GM10248 (cell line): ENCODE measurements around the gene UNC5A.

Experiments
- CTCF ChIA-PET: fragments of 300-600 bp; sonication (Branson Sonifier 250); formaldehyde crosslinking; extraction: SDS; loops from one replicate; lab custom pipeline; 2021; ENCODE audit warnings: antibody characterized with exemption; lab: Yijun Ruan, JAX
- POLR2A ChIA-PET: fragments of 350-650 bp; sonication (Branson Sonifier 250); formaldehyde crosslinking; extraction: SDS; loops from one replicate; lab custom pipeline; 2020; ENCODE audit warnings: antibody characterized with exemption; lab: Yijun Ruan, JAX
- DNase-seq: peaks from one replicate; pipeline ENCODE4 v3.0.0; 2012; ENCODE audit errors: extremely low spot score
- CTCF ChIP-seq: IDR thresholded peaks from 2 replicates; pipeline ENCODE4 v1.5.1; 2012; ENCODE audit warnings: mild to moderate bottlenecking, low read depth; ENCODE audit errors: extremely low read depth, missing control alignments, control extremely low read depth

Gene UNC5A

DNA sequence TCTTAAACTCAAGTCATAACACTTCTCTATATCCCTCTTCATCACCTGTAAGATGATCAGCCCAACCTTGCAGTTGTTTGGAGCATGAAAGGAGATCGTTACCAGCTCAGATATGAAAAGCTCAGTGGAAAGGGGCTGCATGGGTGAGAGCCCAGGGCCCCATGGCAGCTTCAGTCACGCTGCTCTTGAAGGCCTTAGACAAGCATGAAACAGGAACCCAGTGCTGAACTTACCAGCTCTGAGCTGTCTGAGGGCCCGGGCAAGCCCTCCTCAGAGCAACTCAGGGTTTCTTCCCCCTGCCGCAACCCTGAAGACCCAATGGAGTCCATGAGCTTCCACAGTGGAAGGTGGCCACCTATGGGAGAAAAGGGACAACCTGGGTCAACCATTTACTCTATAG, 85.5 kb downstream of the UNC5A start:
- no peak for TF ChIP-seq CTCF
- ChIA-PET CTCF (interaction anchor here (1.0 kb wide), 1 partner anchor 16 kb away, joined by 3 read pairs; no protein-coding TSS in a partner anchor), POLR2A (no interaction called here)
- DNase-seq = peak; percentile 10

- TF ChIP-seq CTCF = no peak
- ChIA-PET CTCF (interaction anchor here (1.1 to 2.1 kb wide), 3 partner anchors 12 to 84 kb away, joined by 3 to 6 read pairs (median 3); no protein-coding TSS in a partner anchor), POLR2A (no interaction called here)
- DNase-seq = no peak
Observed at GRCh38 chr5:176897263-176897662, 86.9 kb downstream of the UNC5A start.

DNA sequence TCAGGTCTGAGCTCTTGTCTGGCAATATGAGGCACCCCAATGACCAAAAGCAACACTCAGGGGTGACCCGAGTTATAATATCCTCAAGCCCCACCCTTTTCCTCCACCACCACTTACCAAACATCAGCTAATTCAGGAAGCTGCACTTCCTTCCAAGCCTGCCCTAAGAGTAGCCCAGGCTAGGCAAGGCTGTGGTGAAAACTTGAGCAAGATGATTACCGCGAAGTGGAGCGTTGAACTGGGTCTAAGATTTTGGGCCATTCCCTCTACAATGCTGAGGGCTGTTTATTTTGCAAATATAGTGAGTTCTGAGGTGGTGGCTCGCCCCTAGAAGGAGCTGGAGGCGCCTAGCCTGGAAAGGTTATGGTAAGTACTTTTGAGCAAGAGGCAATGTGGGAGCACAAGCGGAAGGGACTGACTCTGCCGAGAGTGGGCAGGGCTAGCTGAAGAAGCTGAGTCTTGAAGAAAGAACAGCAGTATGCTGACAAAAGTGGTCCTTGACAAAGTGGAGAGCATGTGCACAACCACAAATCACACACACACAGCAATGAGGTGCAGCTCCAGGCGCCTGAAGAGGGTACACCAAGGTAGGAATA, 89.0 kb downstream of the UNC5A start, which contains the start of gene HK3:
TSS of gene HK3 (minus strand) at position 51 of the 596 bp plus-strand sequence. CDS start 3,187 bp downstream, outside the sequence.
- no peak for DNase-seq
- POLR2A ChIA-PET = no interaction called here
- no peak for TF ChIP-seq CTCF
- CTCF ChIA-PET = interaction anchor here (1.2 to 2.9 kb wide), 5 partner anchors 10 to 239 kb away, joined by 3 to 9 read pairs (median 5); no protein-coding TSS in a partner anchor

- ChIA-PET POLR2A (no interaction called here), CTCF (interaction anchor here (1.0 to 4.0 kb wide), 8 partner anchors 12 to 240 kb away, joined by 3 to 19 read pairs (median 4); no protein-coding TSS in a partner anchor)
- no peak for TF ChIP-seq CTCF
- no peak for DNase-seq
Observed at GRCh38 chr5:176899946-176900779, 89.8 kb downstream of the UNC5A start.

DNA sequence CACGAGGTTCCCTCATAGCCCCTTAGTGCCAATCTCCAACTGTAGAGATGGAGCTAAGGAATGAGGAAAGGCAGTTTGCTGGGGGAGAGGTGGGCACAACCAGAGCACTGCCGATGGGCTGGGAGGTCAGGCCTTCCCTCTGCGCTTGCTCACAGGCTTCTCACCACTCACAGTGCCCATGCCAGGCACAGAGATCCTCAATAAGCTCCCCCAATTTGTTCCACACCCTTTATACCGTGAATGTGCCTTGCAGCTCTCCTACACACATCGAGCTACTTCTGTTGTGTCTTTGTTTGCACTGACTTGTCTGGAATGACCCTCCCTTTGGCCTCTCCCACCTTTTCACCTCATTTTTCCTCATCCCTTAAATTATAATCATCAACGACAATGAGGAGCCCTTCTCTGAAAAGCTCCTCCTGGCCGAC, 90.4 kb downstream of the UNC5A start:
- DNase-seq = no peak
- POLR2A ChIA-PET = no interaction called here
- no peak for TF ChIP-seq CTCF
- CTCF ChIA-PET = interaction anchor here (1.0 to 4.0 kb wide), 5 partner anchors 11 to 240 kb away, joined by 3 to 19 read pairs (median 5); no protein-coding TSS in a partner anchor
